COLO668 (cell line): Measurements from ENCODE around the gene SYTL2.

Experiments
- DNase-seq: peaks from one replicate; lab custom pipeline; 2025; ENCODE audit not compliant: unreplicated experiment; lab: John Stamatoyannopoulos, UW

The SYTL2 gene

GRCh38 chr11:85766721-85767161, 44.2 kb downstream of the SYTL2 start:
- no peak for DNase-seq

GRCh38 chr11:85764796-85765195, 46.1 kb downstream of the SYTL2 start:
- DNase-seq: no peak

- no peak for DNase-seq
These were observed 48.7 kb downstream of the SYTL2 start for GRCh38 chr11:85762226-85762625.

GRCh38 chr11:85759915-85760314, 51.0 kb downstream of the SYTL2 start:
- no peak for DNase-seq

DNA sequence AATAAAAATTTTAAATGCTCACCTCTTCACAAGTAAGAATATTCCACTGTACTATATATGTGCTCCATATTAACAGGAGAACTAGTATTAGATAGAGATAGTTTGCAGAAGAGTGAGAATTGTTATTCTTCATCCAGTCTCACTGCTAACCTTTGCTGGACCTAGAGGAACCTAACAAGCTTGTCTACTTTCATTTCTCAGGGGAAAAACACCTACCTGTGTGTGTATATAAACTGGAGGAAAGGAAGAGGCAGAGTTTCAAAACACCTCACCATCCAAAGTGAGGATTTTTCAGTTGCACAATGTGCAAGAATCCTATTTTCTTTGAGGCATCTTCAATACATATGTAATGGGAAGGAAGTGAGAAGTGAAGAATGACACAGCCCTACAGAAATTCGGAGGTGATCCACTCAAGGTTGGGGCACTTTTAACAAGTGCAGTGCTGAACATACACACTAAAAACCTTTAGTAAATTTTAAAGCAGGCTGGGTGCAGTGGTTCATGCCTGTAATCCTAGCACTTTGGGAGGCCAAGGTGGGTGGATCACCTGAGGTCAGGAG, 52.4 kb downstream of the SYTL2 start:
- no peak for DNase-seq

DNA sequence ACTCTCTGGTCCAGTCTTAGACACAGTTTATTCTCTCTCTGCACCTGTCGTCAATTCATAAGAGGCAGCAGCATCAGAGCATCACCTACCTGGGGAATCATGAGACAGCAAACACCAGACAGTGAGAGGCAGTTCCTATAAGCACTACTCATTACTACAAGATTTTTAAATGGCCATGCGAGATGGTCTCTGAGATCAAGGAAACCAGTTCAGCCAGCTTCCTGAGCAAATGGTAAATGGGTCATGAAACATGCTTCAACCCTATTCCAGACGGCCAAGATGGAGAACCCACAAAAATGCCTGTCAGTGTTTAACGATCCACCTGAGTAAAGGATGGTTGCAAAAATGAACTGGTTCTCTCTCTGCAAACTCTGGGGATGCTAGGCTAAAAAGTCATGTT, 52.9 kb downstream of the SYTL2 start:
- no peak for DNase-seq

- DNase-seq: no peak
These were observed 54.3 kb downstream of the SYTL2 start for GRCh38 chr11:85756401-85757200.

DNA sequence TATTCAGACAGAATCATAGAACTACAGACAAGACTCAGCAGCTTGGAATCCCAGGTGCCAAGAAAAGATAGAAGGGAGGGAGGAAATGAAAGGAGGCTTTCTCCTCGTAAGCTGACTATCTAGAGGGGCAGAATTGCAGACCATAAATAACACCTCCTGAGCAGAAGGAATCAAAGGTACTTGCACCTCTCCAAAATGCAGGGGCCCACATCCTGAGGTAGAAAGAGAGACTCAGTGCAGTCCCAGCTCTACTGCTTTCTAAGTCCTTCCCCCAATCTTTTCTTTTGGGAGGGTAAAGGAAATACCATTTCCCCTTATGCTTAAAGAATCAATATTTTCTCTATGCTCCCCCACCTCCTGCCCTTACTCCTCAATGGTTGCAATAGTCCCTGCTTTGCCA, 55.2 kb downstream of the SYTL2 start:
- no peak for DNase-seq

- no peak for DNase-seq
These were observed 55.7 kb downstream of the SYTL2 start for GRCh38 chr11:85755285-85755684.

- no peak for DNase-seq
These were observed 57.9 kb downstream of the SYTL2 start for GRCh38 chr11:85752890-85753581.

GRCh38 chr11:85752201-85752889, 58.6 kb downstream of the SYTL2 start:
- no peak for DNase-seq

DNA sequence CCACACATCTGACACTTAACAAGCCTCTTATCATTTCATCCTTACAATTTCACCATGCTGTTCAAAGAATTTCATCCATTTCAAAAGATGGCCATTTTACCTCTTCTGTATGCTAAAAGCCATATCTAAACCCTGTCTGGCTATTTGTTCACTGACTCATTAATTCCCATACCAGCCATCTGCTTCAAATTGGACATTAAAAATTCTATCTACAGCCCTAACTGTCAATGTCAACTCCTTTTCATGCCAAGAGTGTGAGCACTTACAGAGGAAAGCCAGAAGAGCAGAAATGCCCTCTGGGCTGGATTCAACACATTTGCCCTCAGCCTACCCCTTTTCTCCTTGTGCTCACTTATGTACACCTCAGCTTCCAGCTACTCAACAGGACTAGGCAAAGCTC, 59.2 kb downstream of the SYTL2 start:
- no peak for DNase-seq

DNA sequence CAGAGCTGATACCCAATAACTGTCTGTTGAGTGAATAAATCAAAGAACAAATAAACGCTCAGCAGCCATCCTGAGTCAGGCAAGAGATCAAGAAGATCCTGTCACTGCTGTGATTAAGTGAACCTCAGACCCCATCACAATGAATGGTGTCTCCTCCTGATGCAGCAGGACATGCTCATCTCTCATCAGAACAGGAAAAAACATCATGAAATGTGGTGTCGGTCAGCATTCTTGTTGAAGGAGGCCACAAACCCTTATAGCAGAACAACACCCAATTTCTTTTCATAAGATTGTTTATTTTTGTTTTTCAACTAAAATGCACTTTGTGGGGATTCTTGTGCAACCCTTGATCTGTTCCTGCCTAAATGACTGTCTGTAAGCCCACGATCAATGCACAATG, 60.3 kb downstream of the SYTL2 start:
- no peak for DNase-seq

GRCh38 chr11:85749884-85750283, 61.1 kb downstream of the SYTL2 start:
- no peak for DNase-seq

DNA sequence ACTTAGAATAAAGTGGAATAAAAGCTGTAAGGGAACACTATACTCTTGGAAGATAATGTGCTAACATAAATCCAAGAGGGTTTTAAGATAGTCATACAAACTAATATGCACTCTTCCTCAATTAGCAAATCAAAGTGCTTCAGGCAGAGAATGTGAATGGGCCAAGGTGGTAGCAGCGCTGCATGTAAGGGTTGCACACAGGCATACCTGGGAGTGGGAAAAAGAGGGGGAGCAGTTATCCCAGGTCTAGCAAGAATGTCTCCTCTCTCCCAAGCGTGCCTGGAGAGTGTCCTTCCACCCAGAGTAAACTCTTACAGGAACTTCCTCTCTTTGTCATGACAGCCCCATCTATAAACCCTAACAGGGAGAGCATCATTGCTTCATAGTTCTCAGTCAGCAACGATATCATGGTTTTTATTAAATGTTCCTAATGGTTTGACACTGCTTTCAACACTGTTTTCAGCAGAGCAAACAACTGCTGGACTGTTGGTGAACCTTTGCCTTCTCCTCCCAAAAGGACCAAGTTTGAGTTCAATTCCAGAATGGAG, 61.6 kb downstream of the SYTL2 start:
- DNase-seq: no peak

GRCh38 chr11:85748455-85748891, 62.5 kb downstream of the SYTL2 start:
- no peak for DNase-seq

DNA sequence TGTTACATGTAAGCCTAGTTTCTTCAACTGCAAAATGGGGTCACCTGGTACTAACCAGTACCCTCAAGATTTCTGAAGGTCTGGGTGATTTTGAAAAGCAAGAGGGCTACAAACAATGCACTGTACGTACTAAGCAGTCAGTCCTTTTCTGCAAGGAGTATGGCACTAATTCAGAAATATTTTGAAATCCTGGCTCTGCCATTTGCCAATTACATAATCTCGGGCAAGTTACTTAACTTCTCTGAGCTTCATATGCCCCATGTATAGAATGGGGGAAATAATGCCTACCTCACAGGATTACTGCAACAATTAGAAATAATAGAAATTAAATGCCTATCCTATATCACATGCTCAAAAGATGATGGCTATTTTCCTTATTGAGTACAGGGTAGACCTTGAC, 64.3 kb downstream of the SYTL2 start:
- DNase-seq: no peak

DNA sequence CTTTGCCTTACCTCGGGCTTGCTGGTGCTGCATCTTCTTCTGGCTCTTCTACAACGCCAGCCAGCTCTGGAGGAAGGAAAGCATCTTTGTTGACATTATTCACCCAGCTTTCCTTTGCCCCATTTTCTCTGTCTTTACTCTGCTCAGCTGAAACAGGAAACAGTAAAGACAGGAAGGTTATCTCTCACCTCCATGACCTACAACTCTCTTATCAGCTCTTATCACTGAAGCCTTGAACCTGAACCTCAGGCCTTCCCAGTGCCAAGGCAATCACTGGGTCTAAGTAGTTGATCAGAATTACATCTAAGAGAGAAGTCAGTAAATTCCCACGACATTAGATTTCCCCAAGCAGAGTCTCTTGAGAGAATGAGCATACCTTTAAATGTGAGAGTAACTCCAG, 65.3 kb downstream of the SYTL2 start:
- DNase-seq: no peak

GRCh38 chr11:85742873-85743275, 68.1 kb downstream of the SYTL2 start:
- DNase-seq: no peak

GRCh38 chr11:85742348-85742747, 68.6 kb downstream of the SYTL2 start:
- DNase-seq: no peak
